COLO668 (cell line): Measurements from ENCODE around the gene PTPRN2.
"Not testable (repeated sequence)": the region's sequence is repeated elsewhere in the genome, so short reads cannot be mapped to it uniquely, and the experiment has no call there.

Source experiments
- DNase-seq: peaks from one replicate; lab custom pipeline; 2025; ENCODE audit not compliant: unreplicated experiment; lab: John Stamatoyannopoulos, UW

The PTPRN2 gene

DNA sequence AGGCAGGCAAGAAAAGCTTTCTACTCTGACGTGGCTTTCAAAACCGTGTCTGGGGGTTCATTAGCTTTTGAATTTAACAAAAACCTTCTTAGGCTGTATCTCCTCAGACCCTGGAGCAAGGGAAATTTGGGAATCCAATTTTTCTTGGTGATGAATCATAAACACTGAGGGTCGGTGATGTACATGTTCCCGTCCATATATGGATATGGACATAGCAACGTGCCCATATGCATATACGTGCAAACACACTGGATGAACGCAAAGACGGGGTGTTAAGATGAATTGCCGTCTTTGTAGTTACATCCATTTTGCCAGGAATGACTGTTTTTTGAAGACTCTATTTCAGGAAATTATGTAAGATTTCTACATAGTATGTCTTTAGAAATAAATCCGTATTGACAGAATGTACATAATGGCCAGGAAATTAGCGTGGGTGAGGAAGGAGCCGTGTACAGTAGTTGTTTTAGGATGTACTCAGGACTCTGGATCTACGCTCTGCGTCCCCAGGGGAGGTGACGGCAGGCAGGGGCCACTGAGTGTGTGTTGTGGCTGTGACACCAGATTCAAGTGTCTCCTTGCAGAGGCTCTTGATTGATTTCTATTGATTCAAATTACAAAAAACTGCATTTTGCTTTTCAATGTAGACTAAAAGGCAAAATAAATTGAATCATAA is 1012.6 kb downstream of the PTPRN2 start:
- no peak for DNase-seq

DNA sequence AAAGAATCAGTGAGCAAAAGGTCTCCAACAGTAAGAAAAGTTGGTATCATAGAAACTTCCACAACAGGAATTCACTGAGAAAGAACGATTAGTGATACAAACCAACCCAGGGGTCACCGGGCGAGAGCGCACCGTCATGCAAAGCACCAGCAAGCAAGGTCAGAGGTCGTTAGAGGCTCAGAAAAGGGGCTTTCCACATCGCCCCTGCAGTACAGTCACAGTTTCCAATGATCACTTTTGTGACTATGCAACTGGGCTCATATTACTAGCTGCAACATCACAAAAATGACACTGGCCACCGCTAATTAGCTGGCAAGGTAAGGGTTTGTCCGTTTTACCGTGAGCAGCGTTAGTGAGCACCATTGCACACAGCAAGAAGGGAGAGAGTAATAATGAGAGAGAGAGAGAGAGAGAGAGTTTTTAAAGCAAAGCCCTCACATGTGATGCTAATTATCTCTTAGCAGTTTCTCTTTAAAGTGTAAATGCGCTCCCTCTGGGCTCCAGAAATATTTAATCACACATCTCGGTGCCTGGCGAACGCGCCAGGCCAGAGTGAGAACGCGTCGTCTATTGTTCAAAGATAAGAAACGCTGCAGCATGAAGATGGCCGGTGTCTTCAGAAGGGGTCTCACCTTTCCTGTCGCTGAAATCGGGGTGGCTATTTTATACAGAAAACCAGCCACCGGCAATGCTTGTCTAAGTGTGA is 1013.4 kb downstream of the PTPRN2 start:
- DNase-seq, result no peak

DNA sequence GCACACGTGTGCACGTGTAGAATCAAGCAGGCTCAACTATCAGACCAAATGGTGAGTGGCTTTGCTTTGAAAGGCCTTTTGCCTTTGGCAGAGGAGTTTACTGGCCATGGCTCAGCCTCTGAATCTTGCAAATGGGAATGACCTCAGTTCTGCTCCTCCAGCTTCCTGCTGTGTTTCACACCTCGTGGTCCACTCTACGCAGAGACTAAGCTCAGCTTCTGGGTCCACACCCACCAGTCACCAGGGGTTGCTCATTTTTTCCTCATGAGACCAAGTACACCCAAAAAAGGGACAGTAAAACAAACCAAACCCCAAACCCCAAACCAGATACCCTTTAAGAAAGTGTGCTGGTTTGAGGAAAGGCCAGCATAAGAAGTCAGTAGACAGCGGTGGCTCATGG is 1014.4 kb downstream of the PTPRN2 start:
- DNase-seq, result no peak

DNA sequence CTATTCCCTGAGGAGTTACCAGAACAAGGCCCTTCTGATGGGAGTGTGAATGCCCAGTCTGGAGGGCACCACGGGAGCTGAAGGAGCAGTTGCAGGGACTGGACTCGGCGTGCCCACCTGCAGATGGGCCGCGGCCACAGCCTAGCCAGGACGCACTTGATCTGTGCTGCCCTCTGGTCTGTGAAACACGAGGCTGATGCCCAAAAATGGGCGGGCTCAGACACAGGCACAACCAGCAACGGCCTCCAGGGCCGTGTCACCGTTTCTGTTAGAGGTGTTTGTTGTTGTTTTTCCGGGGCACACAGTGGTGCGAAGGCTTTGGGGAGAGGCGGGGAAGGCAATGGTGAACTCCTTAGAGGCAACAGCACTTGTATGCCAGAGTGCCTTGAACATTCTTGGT is 1015.0 kb downstream of the PTPRN2 start:
- DNase-seq, result no peak

DNA sequence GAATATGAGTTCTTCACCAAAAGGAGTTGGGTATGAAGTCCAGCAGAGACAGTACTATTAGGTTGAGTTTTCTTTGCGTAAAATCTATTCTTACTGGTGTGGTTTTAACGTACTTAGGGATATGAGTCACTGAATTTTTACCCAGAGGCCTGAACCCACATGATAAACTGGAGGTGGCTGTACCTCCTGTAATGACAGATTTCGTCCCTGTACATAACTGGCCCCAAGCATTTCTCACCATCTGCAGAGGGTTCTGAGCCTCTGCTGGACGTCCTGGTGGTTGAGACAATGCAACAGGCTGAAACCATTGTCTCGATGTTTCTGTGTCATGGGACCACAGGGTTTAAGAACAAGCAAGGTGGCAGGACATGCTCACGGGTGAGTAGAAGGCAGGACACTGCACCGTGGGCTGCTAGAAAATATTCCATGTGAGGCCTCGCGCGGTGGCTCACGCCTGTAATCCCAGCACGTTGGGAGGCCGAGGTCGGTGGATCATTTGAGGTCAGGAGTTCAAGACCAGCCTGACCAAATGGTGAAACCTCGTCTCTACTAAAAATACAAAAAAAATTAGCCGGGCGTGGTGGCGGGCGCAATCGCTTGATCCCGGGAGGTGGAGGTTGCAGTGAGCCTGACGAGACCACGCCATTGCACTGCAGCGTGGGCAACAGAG is 1017.0 kb downstream of the PTPRN2 start:
- no peak for DNase-seq

DNA sequence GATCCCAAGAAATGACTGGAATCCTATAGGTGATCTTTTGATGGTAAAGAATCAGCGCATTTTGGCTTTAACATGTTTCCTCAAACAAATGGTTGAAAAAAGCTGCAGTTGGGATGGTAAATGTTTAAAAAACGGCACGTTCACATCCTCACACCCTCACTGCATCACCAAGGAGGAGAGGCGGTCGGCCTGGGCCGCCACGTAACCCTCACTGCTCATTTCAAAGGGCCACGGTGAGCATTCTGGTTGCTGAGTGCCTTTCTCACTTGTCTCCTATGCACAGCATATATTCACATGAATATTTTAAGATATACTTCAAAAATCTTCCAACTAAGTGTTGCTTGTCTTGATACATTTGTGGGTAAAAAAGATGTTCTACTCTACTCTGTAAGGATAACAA is 1017.7 kb downstream of the PTPRN2 start:
- no peak for DNase-seq

DNA sequence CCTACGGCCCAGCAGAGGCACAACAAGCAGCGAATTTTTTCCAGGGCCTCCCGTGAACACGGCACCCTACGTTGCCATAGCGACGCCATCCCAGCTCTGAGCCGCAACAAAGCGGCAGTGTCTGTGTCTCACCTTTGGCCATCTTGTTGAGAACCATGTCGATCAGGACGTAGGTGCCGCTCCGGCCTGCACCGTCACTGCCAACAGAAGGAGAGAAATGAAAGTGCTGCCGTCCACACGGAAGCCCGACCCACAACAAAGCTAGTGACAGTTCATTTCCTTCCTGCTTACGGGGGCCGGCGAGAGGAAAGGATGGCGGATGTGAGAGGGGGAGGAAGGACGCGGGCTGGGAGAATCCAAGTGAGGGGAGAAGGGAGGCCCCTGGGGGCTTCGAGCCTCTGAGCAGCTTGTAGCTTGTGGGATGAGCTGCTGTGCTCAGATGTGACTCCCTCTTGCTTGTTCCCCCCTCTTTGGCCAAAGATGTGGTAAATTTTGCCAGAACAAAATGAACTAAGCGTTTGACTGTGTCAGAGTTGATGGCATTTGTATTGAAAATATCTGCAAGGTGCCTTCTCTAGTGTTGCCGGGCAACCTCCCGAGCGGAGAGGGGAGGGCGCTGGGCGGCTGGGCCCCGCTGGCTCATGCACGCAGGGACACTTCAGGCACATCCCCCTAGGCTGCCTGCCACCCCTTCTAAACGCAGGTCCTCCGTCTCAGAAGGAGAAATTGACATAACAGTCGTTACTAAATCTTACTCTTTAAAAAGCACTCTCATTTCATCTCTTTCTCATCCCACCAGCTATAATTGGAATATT is 1018.6 kb downstream of the PTPRN2 start:
- no peak for DNase-seq

DNA sequence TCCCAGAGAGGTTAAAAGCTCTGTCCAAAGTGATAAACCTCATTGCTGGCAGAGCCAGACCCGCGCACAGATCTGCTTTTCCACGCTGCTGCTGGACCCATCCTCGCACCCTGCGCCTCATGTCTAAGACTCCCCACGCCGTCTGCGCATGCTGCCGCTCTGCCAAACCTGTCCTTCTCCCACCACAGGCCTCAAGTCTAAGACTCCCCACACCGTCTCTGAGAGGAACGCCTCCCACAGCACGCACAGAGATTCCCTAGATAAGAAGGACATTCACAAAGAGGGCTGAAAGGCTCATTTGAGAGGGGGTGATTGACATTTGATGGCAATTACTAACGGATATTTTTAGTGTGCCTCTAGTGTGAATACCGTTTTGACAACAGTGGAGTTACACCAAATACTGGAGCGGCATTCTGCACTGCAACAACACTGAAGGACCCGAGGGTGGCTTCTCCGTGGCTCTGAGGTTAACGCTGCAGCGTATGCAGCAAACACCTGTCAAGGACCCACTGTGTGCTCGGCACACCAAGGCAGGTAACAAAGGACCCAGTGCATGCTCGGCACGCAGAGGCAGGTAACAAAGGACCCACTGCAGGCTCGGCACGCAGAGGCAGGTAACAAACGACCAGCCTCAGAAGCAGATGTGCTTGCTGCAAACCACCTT is 1019.4 kb downstream of the PTPRN2 start:
- DNase-seq, result no peak

DNA sequence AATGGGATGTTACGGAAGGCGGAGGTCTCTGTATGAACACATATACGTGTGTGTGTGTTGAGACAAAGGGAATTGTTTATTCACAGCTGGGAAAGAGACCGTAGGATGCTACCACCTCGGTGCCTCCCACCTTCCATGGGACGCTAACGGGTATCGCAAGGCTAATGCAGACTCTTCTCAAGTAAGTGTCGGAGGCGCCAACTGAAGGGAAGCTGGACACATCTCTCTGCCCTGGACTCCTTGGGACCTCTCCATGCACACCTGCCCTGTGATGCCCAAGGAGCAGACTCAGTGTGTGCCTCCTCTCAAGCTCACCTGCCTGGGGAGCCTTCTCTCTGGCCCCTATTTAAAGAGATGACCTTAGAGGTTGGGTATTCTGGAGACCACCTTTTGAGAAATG is 1020.0 kb downstream of the PTPRN2 start:
- no peak for DNase-seq

DNA sequence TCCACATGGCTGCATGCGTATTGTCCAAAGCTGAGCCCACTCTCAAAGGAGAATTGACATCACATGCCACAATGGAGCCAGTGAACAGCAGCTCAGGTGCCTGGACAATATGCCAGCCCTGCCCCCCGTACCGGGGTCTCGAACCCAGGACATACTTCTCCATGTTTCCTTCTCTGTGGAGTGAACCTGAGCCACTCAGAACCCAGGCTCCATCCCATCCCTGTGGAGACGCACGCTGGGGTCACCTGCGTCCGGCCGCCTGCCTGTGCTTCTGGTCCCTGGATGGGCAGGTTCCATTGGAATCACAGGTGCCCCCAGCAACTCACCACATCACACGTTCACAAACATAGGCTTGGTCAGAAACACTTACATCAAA is 1021.0 kb downstream of the PTPRN2 start:
- DNase-seq, result no peak

DNA sequence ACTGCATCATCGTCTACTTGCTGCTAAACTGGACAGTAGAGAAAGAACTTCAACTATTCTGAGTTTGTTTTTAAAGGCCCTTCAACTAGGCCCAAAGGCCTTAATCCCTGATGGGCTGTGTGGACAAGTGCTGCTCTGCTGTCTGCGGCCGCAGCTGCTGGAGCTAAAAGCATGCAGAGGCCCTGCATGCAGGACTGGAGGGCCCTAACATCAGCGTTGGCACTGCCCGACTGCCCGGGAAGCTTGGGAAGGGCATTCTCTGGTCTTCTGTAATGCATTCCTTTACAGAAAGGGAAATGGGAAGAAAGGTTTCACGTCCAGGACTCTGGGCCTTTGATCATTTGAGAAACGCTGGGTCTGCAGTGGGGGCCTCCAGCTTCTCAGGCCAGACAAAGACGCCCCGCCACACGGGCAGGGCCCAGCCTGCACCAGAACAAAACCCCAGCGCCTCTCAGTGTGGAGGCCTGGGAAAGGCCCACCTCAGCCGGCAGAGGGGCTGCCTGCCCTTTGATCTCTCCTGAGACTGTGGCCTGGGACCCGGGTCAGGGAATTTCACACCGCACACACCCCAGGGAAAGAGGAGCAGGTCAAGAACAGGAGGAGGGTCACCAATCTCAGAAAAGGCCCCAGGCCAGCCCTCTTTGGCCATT is 1021.5 kb downstream of the PTPRN2 start:
- DNase-seq, result no peak

DNA sequence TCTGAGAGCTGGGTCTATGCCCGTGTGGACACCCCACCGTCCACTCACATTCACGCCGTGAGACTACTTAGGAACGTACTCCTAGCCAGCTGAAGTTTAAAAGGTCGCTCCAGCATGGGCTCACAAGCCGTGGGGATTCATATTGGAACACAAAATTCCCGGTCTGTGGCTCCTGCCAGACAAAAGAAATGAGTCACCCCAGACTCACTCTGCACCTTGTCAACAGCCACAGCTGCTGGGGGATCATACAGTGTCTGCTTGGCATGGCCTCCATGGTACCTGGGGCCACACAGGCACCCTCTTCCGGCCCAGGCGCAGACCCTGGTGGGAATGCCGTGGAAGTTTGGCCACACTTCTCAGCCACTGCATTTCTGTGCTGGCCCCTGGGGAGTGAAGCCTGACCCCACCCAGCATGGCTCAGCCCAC is 1022.4 kb downstream of the PTPRN2 start:
- DNase-seq, result no peak

DNA sequence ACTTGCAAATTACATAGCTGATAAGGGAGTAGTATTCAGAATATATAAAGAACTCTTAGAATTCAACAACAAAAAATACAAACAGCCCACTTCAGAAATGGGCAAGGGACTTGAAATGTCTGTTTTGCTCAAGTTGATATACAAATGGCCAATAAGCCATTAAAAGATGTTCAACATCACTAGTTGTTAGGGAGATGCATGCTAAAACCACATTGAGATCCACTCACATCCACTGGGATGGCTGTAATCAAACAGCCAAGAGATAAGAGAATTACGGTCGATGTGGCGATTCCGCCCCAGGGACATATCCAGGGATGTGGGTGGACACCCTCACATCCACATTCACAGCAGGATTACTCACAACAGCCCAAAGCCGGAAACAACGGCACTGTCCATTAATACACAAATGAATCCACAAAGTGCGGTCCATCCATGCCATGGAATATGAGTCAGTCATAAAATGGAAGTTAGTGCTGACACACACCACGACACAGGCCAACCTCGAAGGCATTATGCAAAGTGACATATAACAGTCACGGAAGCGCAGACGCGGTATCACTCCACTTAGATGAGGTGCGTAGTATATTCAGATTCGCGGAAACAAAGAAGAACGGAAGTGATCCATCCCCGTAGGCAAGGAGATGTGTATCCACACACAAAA is 1023.0 kb downstream of the PTPRN2 start:
- no peak for DNase-seq

DNA sequence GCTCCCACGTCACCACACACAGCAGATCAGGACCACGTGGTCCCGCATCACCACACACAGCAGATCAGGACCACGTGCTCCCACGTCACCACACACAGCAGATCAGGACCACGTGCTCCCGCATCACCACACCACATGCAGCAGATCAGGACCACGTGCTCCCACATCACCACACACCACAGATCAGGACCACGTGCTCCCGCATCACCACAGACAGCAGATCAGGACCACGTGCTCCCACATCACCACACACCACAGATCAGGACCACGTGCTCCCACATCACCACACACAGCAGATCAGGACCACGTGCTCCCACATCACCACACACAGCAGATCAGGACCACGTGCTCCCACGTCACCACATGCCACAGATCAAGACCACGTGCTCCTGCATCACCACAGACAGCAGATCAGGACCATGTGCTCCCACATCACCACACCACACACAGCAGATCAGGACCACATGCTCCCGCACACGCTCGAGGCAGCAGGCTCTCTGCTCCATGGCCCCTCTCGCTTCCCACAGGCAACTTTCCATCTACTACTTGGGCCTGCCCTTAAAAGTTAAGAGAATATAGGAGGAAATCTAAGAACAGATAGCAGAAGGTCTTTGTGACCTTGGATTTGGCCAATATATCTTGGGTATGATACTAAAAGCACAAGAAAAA is 1024.0 kb downstream of the PTPRN2 start:
- DNase-seq, result not testable (repeated sequence)

DNA sequence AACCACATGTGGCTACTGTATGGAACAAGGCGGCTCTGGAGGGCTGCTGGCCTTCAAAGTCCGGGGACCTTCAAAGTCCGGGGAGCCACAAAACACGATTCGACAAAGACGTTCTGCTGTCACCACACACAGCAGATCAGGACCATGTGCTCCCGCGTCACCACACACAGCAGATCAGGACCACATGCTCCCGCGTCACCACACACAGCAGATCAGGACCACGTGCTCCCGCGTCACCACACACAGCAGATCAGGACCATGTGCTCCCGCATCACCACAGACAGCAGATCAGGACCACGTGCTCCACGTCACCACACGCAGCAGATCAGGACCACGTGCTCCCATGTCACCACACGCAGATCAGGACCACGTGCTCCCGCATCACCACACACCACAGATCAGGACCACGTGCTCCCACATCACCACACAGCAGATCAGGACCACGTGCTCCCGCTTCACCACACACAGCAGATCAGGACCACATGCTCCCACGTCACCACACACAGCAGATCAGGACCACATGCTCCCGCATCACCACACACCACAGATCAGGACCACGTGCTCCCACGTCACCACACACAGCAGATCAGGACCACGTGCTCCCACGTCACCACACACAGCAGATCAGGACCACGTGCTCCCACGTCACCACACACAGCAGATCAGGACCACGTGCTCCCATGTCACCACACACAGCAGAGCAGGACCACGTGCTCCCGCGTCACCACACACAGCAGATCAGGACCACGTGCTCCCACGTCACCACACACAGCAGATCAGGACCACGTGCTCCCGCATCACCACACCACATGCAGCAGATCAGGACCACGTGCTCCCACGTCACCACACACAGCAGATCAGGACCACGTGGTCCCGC is 1024.9 kb downstream of the PTPRN2 start:
- not testable (repeated sequence) for DNase-seq

DNA sequence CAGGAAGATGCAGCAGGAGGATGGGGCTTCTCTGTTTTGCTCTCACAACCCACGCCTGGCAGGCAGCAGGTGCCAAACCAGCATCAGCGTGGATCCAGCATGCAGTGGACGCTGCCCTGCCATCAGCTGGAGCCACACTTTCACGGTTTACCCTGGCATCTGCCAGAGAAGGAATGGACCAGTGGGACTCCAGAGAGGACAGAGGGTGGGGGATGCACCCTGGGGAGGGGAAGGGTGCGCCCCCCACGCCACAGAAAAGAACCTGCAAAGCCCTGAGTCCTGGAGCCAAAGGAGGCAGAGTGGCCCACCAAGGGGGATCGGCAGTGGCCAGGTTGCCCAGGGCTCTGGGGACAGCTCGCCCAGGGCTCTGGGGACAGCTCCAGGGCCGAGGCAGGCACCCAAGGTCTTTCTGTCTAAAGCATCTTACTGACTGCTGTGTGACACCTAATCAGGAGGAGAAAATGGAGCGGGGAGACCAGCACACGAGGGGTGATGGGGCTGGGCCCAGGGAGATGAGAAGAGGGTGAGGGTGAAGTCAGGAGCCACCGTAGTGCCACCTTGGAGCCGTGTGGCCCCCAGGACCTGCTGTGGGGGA is 1025.7 kb downstream of the PTPRN2 start:
- no peak for DNase-seq

DNA sequence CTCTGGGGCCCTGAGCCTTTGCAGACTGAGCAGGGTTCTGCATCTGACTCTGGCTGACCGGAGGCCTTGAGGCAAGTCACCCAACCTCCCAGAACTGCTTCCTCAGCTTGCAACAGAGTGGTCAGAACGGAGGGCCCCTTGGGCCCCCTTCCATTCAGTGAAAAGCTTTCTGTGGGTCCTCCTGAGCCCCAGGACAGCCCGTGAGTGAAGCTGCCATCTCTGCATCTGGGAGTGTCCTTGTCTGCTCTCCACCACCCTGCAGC is 1026.2 kb downstream of the PTPRN2 start:
- no peak for DNase-seq
